Measurements from ENCODE around the gene GOLGA6L22.
"Not testable (repeated sequence)": the region's sequence is repeated elsewhere in the genome, so short reads cannot be mapped to it uniquely, and the experiment has no call there.

The GOLGA6L22 gene, protein sequence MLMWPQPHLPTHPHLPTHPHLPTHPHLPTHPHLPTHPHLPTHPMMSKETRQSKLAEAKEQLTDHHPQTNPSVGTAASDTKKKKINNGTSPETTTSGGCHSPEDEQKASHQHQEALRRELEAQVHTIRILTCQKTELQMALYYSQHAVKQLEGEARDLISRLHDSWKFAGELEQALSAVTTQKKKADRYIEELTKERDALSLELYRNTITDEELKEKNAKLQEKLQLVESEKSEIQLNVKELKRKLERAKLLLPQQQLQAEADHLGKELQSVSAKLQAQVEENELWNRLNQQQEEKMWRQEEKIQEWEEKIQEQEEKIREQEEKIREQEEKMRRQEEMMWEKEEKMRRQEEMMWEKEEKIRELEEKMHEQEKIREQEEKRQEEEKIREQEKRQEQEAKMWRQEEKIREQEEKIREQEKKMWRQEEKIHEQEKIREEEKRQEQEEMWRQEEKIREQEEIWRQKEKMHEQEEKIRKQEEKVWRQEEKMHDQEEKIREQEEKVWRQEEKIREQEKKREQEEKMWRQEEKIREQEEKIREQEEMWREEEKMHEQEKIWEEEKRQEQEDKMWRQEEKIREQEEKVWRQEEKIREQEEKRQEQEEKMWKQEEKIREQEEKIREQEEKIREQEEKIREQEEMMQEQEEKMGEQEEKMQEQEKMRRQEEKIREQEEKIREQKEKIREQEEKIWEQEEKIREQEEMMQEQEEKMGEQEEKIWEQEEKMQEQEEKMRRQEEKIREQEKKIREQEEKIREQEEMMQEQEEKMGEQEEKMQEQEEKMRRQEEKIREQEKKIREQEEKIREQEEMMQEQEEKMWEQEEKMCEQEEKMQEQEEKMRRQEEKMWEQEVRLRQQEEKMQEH

GRCh38 chr15:22458603-22459002 lies at the start of gene GOLGA6L22:
Gene GOLGA6L22 (plus strand): TSS chr15:22458903. CDS start chr15:22458994, 91 bp downstream.
- DNase-seq (ENCODE audit: low spot score) = not testable (repeated sequence)

- DNase-seq (ENCODE audit: low spot score) = not testable (repeated sequence)
These were observed 41.4 kb upstream of the GOLGA6L22 start for GRCh38 chr15:22417288-22417687.

DNA sequence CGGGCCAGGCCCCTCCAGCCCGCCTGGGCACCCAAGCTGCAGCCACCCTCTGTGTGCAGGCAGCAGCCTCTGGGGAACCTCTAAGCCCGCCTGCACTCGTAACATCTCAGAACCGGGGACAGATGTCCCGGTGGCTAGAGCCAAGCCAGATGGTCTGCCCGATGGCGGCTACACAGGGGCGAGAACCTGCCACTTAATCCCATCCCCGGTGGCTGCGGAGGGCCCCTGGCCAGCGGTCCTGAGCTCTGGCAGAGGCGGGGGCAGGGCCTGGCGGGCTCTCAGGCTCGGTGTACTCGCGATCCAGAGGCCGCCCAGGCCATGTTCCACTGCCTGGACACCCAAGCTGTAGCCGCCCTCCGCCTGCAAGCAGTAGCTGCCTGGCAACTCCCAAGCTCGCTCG lies 40.9 kb upstream of the GOLGA6L22 start:
- not testable (repeated sequence) for DNase-seq (ENCODE audit: low spot score)

GRCh38 chr15:22418212-22418611 lies 40.5 kb upstream of the GOLGA6L22 start:
- not testable (repeated sequence) for DNase-seq (ENCODE audit: low spot score)

GRCh38 chr15:22418666-22419065 lies 40.0 kb upstream of the GOLGA6L22 start:
- not testable (repeated sequence) for DNase-seq (ENCODE audit: low spot score)

DNA sequence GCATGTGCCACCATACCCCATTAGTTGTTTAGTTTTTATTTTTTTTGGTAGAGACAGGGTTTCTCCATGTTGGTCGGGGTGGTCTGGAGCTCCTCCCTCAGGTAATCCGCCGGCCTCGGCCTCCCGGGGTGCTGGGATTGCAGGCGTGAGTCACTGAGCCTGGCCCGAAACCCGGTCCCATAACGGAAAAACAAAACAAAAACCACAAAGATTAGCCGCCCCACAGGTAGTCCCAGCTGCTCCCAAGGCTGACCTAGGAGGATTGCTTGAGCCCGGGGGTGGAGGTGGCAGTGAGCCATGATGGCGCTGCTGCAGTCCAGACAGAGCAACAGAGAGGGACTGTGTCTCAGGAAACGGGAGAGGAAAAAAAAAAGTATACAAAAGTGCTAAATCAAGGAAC lies 38.4 kb upstream of the GOLGA6L22 start:
- DNase-seq (ENCODE audit: low spot score) = not testable (repeated sequence)

GRCh38 chr15:22429426-22429825 lies 29.3 kb upstream of the GOLGA6L22 start:
- not testable (repeated sequence) for DNase-seq (ENCODE audit: low spot score)

GRCh38 chr15:22431687-22432086 lies 27.0 kb upstream of the GOLGA6L22 start:
- not testable (repeated sequence) for DNase-seq (ENCODE audit: low spot score)

- peak; percentile 24 for DNase-seq (ENCODE audit: low spot score)
These were observed 35.9 kb downstream of the GOLGA6L22 start for GRCh38 chr15:22494490-22495113.

- DNase-seq (ENCODE audit: low spot score) = not testable (repeated sequence)
These were observed 38.5 kb downstream of the GOLGA6L22 start for GRCh38 chr15:22497200-22497599.

DNA sequence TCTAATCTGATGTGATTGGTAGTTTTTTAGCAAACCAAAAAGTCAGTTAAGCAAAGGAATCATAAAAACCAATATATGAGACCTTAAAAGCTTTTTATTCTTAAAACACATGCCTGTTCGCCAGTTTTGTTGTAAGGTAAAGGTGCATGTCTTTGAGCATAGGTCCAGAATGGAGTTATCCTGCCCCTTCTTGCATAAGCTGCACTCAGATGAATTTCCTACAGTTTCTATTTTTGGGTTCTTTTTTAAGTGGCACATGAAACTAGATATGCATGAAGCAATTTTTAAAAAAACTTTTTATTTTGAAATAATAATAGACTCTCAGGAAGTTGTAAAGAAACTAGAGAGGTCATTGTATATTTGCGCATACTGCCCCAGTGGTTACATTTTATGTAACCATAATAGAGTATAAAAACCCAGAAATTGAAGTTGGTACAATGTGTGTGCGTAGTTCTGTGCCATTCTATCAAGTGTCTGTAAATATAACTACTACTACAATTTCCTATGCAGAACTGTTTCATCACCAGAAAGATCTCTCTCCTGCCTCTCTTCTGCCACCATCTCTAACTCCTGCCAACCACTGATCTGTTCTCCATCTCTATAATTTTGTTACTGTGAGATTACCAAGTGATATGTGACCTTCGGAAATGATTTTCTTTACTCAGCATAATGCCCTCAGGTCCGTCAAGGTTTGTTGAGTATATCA lies 39.7 kb downstream of the GOLGA6L22 start:
- not testable (repeated sequence) for DNase-seq (ENCODE audit: low spot score)

DNA sequence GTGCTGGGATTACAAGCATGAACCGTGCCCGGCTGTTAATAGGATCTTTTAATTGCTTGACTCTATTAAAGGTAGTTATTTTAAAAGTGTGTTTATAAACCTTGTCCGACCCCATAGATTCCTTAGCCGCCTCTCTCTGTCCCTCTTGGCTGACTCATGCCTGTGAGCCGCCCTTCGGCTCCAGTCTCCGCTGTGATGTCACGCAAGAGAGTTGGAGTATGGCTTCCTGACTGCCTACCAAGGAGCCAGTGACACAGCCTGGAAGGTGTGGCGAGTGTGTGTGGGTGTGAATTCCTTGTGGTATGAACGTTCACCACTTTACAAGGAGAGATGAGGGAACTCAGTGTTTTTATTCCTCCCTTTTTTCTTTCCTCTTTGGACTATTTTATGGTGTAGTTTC lies 43.6 kb downstream of the GOLGA6L22 start:
- DNase-seq (ENCODE audit: low spot score) = not testable (repeated sequence)

DNA sequence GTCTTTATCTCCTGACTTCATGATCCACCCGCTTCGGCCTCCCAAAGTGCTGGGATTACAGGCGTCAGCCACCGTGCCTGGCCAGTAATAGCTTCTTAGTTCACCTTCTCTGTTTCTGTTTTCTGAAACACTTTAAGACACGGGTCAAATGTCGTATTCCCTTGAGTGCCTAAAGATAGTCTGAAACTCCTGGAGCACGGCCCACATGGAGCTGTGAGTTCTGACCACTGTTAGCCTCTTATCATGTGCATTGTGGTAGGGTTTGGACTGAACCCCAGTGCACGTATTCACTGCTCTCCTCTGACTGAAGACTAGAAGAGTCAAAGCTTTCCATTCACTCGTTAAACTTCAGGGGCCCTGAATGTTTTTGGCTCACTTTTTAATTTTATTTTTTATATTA lies 48.3 kb downstream of the GOLGA6L22 start:
- not testable (repeated sequence) for DNase-seq (ENCODE audit: low spot score)

DNA sequence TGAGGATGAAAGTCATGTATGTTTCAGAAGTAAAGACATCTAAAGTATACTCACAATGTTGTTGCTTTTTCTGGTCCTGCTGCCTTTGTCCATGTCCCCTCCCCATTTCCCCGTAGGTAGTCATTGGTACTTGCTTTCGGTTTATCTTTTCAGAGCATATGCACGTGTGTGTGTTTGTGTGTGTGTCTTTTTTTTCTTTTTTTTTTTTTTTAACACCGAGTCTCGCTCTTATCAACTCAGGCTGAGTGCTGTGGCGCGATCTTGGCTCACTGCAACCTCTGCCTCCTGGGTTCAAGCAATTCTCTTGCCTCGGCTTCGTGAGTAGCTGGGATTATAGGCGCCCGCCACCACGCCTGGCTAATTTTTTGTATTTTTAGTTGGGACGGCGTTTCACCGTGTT lies 57.4 kb downstream of the GOLGA6L22 start:
- not testable (repeated sequence) for DNase-seq (ENCODE audit: low spot score)
